ENCODE results near the gene GKN2. TPM values are rescaled to one million over a fixed set of nuclear protein-coding genes. Genes with fewer than 3 reads are reported as not detected.
A peak's percentile ranks its signal among the peaks of the same experiment; 100 is the strongest.

Gene GKN2
- total and polyA plus RNA-seq, 9 of the 15 experiments (the other 6 are each of a cell fraction or from before 2014, with no cell fraction given), result not detected

DNA sequence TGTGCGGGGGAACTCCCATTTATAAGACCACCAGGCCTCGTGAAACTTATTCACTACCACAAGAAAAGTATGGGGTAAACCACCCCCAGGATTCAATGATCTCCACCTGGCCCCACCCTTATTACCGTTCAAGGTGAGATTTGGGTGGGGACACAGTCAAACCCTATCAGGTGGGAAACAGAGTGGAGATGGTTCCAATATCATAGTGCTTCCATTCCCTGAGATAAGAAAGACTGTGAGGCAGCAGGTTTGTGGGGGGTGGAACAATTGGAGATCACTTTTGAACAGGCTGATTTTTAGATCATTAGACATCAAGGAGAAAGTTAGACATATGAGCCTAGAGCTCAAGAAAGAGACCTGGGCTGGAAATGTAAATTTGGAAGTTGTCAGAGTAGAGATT lies 39.3 kb downstream of the GKN2 start (continued):
- TF ChIP-seq STAT5B (CRISPR knock-in tag; IDR thresholded peaks at IDR 0.05) (no peak), STAT5A (IDR thresholded peaks at IDR 0.05; ENCODE audit: borderline replicate concordance, low read length) (no peak), NBN (IDR thresholded peaks at IDR 0.05; ENCODE audit: low read depth) (no peak), POLR2H (tag; IDR thresholded peaks at IDR 0.05; ENCODE audit: low read depth) (no peak), NR1H2 (CRISPR knock-in tag; IDR thresholded peaks at IDR 0.05) (no peak), NFRKB (IDR thresholded peaks at IDR 0.05; ENCODE audit: low read depth) (no peak), ZNF121 (CRISPR knock-in tag; conservative IDR thresholded peaks at IDR 0.05) (no peak), MEIS2 (IDR thresholded peaks at IDR 0.05; ENCODE audit: partially characterized antibody) (no peak), JUNB (CRISPR knock-in tag; conservative IDR thresholded peaks at IDR 0.05) (no peak), MED1 (CRISPR knock-in tag; IDR thresholded peaks at IDR 0.05; ENCODE audit: borderline replicate concordance) (no peak), ARID2 (IDR thresholded peaks at IDR 0.05) (no peak)
- TF ChIP-seq, protein P1, sequence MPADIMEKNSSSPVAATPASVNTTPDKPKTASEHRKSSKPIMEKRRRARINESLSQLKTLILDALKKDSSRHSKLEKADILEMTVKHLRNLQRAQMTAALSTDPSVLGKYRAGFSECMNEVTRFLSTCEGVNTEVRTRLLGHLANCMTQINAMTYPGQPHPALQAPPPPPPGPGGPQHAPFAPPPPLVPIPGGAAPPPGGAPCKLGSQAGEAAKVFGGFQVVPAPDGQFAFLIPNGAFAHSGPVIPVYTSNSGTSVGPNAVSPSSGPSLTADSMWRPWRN (IDR thresholded peaks at IDR 0.05; ENCODE audit: low read depth), result no peak

DNA sequence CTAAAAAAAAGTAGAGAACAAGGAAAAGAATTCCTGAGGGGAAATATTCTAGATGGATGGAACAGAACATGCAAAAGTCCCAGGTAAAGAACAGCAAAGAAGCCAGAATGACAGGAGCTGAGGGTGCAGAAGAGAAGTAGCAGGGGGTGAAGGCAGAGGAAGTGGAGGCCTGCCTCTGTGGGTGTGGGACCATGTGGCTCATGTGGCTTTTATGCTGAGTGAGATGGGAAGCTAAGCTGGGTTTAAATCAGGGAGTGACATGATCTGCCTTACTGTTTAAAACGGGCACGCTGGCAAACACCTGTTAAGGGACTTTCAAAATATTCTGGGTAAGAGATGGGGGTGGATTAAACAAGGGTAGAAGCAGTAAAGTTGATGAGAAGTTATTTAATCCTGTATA lies 40.0 kb downstream of the GKN2 start:
- Histone ChIP-seq H3K4me3 (no peak overlapping the region), H3K4me2 (ENCODE audit: insufficient read depth, low read length) (no peak overlapping the region), H4K20me1 (replicated peaks; ENCODE audit: control insufficient read depth, insufficient read depth, low read length) (no peaks in the 10 kb centered on the region), H3K9me1 (ENCODE audit: control insufficient read depth, insufficient read depth, low read length) (no peaks in the 10 kb centered on the region), H3K36me3 (ENCODE audit: control insufficient read depth, insufficient read depth, low read length) (no peaks in the 10 kb centered on the region), H2AFZ (ENCODE audit: low read depth, low read length) (peak overlapping the region; percentile 53; the same call in 1 of the 2 replicates), H3K4me1 (replicated peaks in 1 of 2; ENCODE audit: control insufficient read depth in 2 of 2, insufficient read depth in 2 of 2, low read length in 2 of 2) (peaks cover 18 to 83% of the 10 kb centered on the region in 2 experiments), H3K79me2 (ENCODE audit: control insufficient read depth, insufficient read depth, low read length) (no peaks in the 10 kb centered on the region), H3K9me3 (replicated peaks; ENCODE audit: control insufficient read depth, insufficient read depth, low read depth, low read length) (no peaks in the 10 kb centered on the region), H3K9ac (ENCODE audit: insufficient read depth in 1 of 2, low read depth in 2 of 2, low read length in 2 of 2) (no peak overlapping the region), H3K27me3 (ENCODE audit: control insufficient read depth in 2 of 2, insufficient read depth in 2 of 2, low read length in 2 of 2) (no peaks in the 10 kb centered on the region), H3K27ac (ENCODE audit: extremely low read depth, low read depth, low read length) (no peak overlapping the region)
- WGBS (ENCODE audit: insufficient coverage, low coverage, missing lambda C conversion rate), result 19% methylated on average over 2 of the region's 2 CpGs
- no TSS peak for BruUV-seq (replicated peaks)
- POLR2A ChIA-PET, result interaction anchor here (1.2 kb wide), 1 partner anchor 10 kb away, joined by 4 read pairs; no protein-coding TSS in a partner anchor
- DNase-seq (ENCODE audit: extremely low read depth in 1 of 4, low spot score in 3 of 4) (no peak), FAIRE-seq (no peak), ATAC-seq (no peak)
- CTCF ChIA-PET (ENCODE audit: low intra/inter-chr PET ratio), result no interaction called here
- in situ Hi-C loops (cut with MboI), result no loop called here
- TF ChIP-seq, protein P2, sequence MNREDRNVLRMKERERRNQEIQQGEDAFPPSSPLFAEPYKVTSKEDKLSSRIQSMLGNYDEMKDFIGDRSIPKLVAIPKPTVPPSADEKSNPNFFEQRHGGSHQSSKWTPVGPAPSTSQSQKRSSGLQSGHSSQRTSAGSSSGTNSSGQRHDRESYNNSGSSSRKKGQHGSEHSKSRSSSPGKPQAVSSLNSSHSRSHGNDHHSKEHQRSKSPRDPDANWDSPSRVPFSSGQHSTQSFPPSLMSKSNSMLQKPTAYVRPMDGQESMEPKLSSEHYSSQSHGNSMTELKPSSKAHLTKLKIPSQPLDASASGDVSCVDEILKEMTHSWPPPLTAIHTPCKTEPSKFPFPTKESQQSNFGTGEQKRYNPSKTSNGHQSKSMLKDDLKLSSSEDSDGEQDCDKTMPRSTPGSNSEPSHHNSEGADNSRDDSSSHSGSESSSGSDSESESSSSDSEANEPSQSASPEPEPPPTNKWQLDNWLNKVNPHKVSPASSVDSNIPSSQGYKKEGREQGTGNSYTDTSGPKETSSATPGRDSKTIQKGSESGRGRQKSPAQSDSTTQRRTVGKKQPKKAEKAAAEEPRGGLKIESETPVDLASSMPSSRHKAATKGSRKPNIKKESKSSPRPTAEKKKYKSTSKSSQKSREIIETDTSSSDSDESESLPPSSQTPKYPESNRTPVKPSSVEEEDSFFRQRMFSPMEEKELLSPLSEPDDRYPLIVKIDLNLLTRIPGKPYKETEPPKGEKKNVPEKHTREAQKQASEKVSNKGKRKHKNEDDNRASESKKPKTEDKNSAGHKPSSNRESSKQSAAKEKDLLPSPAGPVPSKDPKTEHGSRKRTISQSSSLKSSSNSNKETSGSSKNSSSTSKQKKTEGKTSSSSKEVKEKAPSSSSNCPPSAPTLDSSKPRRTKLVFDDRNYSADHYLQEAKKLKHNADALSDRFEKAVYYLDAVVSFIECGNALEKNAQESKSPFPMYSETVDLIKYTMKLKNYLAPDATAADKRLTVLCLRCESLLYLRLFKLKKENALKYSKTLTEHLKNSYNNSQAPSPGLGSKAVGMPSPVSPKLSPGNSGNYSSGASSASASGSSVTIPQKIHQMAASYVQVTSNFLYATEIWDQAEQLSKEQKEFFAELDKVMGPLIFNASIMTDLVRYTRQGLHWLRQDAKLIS (CRISPR knock-in tag; IDR thresholded peaks at IDR 0.05), result no peak
- no peak for TF ChIP-seq RHOXF2B (CRISPR knock-in tag; conservative IDR thresholded peaks at IDR 0.05)
- no peak for TF ChIP-seq BRCA1 (IDR thresholded peaks at IDR 0.05)
- TF ChIP-seq BRCA1 (CRISPR knock-in tag; IDR thresholded peaks at IDR 0.05), result no peak
- intact Hi-C loops (cut with micrococcal nuclease), result no loop called here

All from K562 (cell line).